ENCODE data around the gene DUSP8.
A peak's percentile ranks its signal among the peaks of the same experiment; 100 is the strongest.

DUSP8 gene

GRCh38 chr11:1549338-1550330 lies 22.4 kb downstream of the DUSP8 start:
- DNase-seq: no peak

GRCh38 chr11:1548221-1549070 lies 23.6 kb downstream of the DUSP8 start:
- no peak for DNase-seq

GRCh38 chr11:1547467-1548098 lies 24.5 kb downstream of the DUSP8 start:
- DNase-seq: no peak

- DNase-seq: peak; percentile 58
Measured at GRCh38 chr11:1546536-1547466, 25.3 kb downstream of the DUSP8 start.

- no peak for DNase-seq
Measured at GRCh38 chr11:1546077-1546535, 26.0 kb downstream of the DUSP8 start.

GRCh38 chr11:1545432-1545831 lies 26.6 kb downstream of the DUSP8 start:
- DNase-seq: no peak

- no peak for DNase-seq
Measured at GRCh38 chr11:1544536-1544935, 27.5 kb downstream of the DUSP8 start.

GRCh38 chr11:1543606-1544263 lies 28.3 kb downstream of the DUSP8 start:
- no peak for DNase-seq

- DNase-seq: no peak
Measured at GRCh38 chr11:1542267-1542666, 29.8 kb downstream of the DUSP8 start.

- DNase-seq: no peak
Measured at GRCh38 chr11:1541474-1542204, 30.4 kb downstream of the DUSP8 start.

GRCh38 chr11:1540074-1540473 lies 32.0 kb downstream of the DUSP8 start:
- DNase-seq: no peak

GRCh38 chr11:1538153-1538552 lies 33.9 kb downstream of the DUSP8 start:
- DNase-seq: no peak

GRCh38 chr11:1536065-1536843 lies 35.8 kb downstream of the DUSP8 start:
- no peak for DNase-seq

- DNase-seq: no peak
Measured at GRCh38 chr11:1534682-1535081, 37.4 kb downstream of the DUSP8 start.

- no peak for DNase-seq
Measured at GRCh38 chr11:1534171-1534570, 37.9 kb downstream of the DUSP8 start.

- DNase-seq: no peak
Measured at GRCh38 chr11:1533342-1533725, 38.7 kb downstream of the DUSP8 start.

GRCh38 chr11:1532606-1533341 lies 39.3 kb downstream of the DUSP8 start:
- no peak for DNase-seq

GRCh38 chr11:1532014-1532586 lies 40.0 kb downstream of the DUSP8 start:
- DNase-seq: no peak

Measured in stimulated activated CD8-positive, alpha-beta memory T cell treated with anti-CD3 and anti-CD28 coated beads, Interleukin-4, amount 100 ng/mL, for 48 hours (primary cell).